GM21576 (cell line): ENCODE data around the gene CCDC88C.

ENCODE experiments used
- ATAC-seq: cut with Tn5 transposase; IDR thresholded peaks from one replicate; pipeline ENCODE4 v1.9.1; 2021; ENCODE audit warnings: mild to moderate bottlenecking, moderate library complexity; ENCODE audit not compliant: unreplicated experiment

Gene CCDC88C

DNA sequence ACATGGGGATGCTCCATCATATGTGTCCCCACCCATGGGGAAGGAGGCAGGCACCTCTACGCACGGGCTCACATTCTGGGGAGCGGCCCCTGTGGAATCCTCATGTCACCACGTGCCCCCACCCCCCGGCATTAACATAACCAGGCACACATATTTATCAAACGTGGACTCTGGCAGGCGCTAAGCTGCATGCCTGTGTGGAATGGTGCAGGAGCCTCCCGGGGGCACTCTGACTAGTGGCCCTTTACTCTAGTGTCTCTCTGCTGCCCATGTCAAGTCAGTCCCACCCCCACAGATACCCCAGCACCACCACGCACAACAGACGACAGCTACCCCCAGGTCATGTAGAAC is 66.1 kb downstream of the CCDC88C start:
- ATAC-seq, result no peak

GRCh38 chr14:91350813-91351511 is 66.7 kb downstream of the CCDC88C start:
- ATAC-seq, result peak; percentile 57

- peak; percentile 5 for ATAC-seq
Measured at GRCh38 chr14:91350483-91350812, 67.2 kb downstream of the CCDC88C start.

GRCh38 chr14:91349481-91350074 is 68.0 kb downstream of the CCDC88C start:
- ATAC-seq, result peak; percentile 45

GRCh38 chr14:91348845-91349465 is 68.7 kb downstream of the CCDC88C start:
- ATAC-seq, result no peak

- no peak for ATAC-seq
Measured at GRCh38 chr14:91346838-91347173, 70.8 kb downstream of the CCDC88C start.

- ATAC-seq, result no peak
Measured at GRCh38 chr14:91344096-91344495, 73.5 kb downstream of the CCDC88C start.

DNA sequence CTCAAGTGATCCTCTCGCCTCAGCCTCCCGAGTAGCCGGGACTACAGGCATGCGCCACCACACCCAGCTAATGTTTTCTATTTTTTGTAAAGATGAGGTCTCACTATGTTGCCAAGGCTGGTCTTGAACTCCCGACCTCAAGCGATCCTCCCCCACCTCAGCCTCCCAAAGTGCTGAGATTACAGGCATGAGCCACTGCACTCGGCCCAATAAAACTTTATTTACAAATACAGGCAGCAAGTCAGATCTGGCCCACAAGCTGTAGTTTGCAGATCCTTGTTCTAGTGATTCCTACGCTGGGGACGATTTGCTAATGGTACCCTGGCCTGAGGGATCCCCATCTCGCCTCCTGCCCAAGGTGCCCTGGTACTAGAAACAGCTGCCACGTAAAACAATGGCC is 74.6 kb downstream of the CCDC88C start:
- ATAC-seq, result no peak

GRCh38 chr14:91342206-91342760 is 75.3 kb downstream of the CCDC88C start:
- ATAC-seq, result no peak

DNA sequence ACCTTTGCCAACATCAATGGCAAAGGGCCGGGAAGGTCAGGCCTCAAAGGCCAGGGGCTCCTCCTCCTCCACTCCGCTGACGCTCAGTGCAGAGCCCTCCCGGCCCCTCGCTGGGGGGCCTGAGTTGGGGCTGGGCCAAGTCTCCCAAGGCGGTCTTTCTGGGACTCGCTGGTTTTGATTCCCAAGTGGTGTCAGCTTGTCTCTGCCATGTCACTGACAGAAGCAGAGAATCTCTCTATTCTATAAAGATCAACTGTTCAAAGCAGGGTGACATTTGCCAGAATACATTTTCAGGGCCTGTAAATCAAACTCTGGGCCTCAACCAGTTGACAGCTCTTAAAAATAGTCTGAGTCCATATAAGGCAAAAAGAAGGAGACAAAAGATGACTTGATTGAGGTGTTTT is 75.9 kb downstream of the CCDC88C start:
- no peak for ATAC-seq

- ATAC-seq, result no peak
Measured at GRCh38 chr14:91341334-91341733, 76.3 kb downstream of the CCDC88C start.

DNA sequence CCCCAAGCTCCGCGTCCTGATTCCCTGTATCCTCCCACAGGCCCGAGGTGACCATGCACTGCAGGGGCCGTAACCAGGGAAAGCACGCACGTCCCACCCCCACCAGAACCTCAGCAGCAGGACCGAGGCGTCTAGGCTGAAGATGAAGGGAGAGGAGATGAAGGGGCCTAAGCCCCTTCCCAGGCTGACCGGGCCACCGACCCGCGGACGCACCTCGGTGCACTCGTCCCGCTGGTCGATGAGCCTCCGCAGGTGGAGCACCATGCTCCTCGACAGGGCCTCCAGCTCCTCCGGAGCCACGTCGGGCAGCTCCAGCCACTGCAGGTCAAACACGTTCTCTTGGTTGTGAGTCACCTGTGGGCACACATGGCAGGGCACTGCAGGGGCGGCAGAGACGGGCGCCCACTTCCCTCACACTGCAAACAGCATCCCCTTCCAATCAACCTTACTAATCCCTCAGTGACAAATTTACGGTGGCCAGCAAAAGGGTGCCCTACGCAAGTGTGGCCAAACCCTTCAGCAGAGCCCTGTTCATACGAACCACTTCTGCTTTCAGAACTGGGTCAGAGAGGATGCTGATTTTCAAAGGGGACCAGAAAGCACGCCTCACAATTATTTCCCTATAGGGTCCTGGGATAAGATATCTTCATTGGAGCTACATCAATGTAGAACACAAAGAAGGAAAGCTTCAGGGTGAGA is 77.8 kb downstream of the CCDC88C start:
- ATAC-seq, result no peak

GRCh38 chr14:91339076-91339475 is 78.5 kb downstream of the CCDC88C start:
- no peak for ATAC-seq

DNA sequence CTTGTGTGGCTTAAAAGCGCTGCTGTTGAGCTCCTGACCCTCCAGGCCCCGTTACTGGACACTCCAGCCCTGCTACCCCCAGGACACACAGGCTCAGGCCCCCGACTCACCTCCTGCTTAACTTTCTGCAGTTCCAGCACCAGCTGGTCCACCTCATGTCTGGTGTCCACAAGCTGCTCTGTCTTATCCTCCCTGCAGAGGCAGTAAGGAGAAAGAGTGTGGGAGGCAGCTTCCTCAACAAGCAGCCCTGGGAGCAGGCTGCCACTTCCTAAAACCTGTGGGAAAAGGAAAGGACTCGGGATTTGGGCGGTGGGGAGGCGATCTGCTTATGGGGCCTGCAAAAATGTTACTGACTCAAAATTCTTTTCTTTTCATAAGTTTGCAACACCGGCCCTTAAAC is 79.2 kb downstream of the CCDC88C start:
- ATAC-seq, result no peak

DNA sequence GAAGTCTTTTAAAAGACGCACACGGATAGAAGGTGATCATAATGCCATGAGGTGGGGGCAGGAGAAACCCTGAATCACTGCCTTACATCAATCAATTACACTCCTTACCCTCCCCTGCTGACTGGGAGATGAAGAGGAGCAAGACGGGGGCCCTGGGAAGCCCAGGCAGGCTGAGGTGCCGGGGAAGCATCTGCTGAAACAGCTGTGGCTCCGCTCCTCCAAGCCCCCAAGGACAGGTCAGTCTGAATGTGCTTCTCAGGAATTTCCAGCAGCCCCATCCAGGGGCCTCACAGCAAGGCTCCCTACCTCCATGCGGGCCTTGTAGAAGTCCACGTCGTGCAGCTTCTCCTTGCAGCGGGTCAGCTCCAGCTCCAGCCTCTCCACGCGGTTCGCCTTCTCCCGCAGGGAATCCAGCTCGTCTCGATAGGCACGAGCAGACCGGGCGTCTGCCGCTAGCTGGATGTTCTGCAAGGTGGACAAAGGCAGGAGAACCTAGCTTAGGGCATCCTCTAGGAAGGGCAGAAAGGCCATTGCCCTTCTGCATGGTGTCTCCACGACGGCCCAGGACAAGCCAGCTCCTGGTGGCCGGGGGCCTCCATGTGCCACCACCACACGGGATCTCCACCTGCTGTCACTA is 79.8 kb downstream of the CCDC88C start:
- ATAC-seq, result no peak

DNA sequence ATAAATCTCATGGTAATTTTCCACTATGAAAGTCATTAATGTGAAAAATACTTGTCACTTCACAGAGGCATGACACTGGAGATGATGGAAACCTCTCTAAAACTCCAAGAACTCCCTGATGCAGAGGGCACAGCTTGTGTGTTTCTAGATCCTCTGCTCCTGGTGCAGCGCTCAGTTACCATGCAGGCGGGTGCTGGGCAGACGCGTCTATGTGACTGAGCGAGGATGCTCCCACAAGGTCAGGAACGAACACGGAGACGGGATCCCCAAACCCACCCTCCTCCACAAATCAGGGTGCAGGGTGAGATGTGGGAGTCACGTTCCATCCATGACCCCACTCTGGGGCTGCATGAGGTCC is 81.5 kb downstream of the CCDC88C start:
- no peak for ATAC-seq

DNA sequence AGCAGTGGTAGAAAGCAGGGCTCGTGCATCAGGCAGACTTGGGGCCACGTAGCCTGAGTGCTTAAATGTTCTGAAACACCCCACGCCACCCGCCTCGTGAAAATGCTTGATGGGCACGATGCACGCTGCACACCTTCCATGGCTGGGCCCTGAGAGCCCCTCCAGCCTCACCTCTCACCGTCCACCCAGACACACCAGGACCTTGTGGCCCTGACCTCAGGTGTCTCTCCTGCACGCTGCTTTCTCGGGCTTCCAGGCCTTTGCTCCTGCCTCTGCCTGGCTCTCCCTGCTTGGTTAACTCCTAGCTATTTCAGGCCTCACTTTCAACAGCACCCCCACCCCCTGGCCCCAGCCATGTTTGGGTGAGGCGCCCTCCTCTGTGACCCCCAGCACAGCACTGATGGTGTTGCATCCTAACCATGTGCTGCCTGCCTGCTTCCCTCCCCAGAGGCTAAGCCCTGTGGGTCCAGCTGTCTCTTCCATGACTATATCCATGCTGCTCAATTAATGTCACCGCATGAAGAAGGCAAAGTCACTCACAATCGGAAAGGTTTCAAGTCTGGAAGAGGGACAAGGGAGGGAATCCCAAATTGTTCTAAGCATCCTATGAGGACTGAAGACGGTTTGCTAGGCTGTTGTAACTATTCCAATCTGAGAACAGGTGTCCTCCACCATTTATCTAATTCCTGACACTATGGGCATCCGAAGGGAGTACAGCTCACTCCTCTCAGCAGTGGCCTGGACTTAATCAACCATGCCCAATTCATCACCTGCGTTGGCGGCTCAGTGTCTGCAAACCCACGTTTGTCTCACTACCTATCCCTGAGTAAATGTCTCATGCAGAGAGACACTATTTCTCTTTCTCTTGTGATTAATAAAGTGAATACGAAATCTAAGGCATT is 82.2 kb downstream of the CCDC88C start:
- no peak for ATAC-seq

- peak; percentile 60 for ATAC-seq
Measured at GRCh38 chr14:91333650-91334039, 84.0 kb downstream of the CCDC88C start.

DNA sequence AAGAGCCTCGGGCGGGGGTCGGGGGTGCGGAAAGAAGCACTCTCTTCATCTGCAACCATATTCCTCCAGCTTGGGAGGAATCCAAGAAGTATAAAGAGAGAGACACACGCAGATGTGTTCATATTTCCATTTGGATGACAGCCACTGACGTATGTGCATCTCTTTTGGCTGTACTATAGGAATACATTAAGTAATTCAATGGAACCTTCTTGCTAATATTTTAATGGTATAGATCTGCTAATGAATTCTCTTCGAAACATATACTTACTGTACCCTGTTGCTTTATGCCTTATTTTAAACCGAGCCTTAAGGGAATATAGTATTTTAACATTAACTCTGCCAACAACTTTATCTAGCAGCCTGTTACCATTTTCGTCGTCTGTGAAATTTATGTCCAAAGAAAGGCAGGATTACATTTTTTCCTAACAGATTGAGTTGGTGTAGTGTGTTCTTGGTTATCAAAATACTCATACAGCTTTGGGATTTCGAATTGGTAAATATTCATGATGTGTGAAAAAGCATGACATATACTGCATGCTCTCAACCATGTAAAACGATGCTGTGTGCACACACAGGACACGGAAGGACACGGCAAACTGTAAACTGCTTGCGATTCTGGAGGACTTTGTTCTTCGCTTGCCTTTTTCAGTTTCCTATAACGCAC is 84.5 kb downstream of the CCDC88C start:
- ATAC-seq, result no peak
